AG10803 (cell line): ENCODE results near the gene MTUS2.
"Not testable (repeated sequence)": the region's sequence is repeated elsewhere in the genome, so short reads cannot be mapped to it uniquely, and the experiment has no call there.

Experiments used
- DNase-seq: peaks from one replicate; pipeline ENCODE4 v3.0.0; 2010; ENCODE audit warnings: low read depth
- H3K4me3 ChIP-seq: 2 replicates; pipeline ENCODE4 v1.5.1; 2011; ENCODE audit warnings: mild to moderate bottlenecking, low read length, control low read depth
- TF ChIP-seq, protein P1 (sequence below): conservative IDR thresholded peaks from 2 replicates; pipeline ENCODE4 v1.5.1; 2011; ENCODE audit warnings: mild to moderate bottlenecking, low read length, control low read depth, inconsistent platforms

Gene MTUS2

DNA sequence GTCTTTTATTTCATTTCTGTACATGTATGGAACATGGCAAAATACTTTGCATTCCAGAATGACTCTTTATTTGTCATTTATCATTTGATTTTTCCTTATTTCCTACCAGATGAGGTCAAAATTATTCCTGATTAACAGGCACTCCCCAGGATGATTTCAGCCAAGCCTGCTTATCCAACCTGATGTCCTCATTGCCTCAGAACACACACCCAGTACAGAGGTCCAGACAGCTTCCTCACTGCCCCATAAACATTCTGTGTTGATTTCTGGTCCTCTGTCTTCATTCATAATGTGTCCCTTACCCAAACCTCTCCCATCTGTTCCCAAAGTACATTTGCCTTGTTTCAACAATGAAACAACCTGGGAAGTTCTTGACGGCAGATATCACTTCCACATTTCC is 367.4 kb downstream of the MTUS2 start:
- TF ChIP-seq, protein P1, sequence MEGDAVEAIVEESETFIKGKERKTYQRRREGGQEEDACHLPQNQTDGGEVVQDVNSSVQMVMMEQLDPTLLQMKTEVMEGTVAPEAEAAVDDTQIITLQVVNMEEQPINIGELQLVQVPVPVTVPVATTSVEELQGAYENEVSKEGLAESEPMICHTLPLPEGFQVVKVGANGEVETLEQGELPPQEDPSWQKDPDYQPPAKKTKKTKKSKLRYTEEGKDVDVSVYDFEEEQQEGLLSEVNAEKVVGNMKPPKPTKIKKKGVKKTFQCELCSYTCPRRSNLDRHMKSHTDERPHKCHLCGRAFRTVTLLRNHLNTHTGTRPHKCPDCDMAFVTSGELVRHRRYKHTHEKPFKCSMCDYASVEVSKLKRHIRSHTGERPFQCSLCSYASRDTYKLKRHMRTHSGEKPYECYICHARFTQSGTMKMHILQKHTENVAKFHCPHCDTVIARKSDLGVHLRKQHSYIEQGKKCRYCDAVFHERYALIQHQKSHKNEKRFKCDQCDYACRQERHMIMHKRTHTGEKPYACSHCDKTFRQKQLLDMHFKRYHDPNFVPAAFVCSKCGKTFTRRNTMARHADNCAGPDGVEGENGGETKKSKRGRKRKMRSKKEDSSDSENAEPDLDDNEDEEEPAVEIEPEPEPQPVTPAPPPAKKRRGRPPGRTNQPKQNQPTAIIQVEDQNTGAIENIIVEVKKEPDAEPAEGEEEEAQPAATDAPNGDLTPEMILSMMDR = no peak
- no peak overlapping the region for H3K4me3 ChIP-seq
- DNase-seq = no peak

- H3K4me3 ChIP-seq = no peak overlapping the region
- TF ChIP-seq, protein P1 = no peak
- no peak for DNase-seq
Measured at GRCh38 chr13:29190298-29190697, 370.2 kb downstream of the MTUS2 start.

DNA sequence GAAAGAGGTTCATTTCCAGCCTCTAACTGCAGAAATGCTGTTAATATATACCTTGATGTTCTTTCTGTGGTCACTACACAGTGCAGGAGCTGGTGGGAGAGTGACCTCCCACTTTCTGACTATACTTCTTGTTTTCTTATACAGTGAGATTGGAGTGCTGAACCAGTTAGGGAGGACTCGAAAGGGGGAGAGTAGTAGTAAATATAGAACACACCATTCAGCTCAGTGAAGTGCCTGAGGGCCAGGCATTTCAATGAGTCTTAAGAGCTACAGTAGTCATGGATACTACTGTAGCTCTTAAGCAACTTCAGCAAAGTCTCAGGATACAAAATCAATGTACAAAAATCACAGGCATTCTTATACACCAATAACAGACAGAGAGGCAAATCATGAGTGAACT is 372.9 kb downstream of the MTUS2 start:
- TF ChIP-seq, protein P1 = no peak
- no peak for DNase-seq
- no peak overlapping the region for H3K4me3 ChIP-seq

GRCh38 chr13:29195456-29195855 is 375.3 kb downstream of the MTUS2 start:
- no peak for DNase-seq
- no peak overlapping the region for H3K4me3 ChIP-seq
- TF ChIP-seq, protein P1 = no peak

DNA sequence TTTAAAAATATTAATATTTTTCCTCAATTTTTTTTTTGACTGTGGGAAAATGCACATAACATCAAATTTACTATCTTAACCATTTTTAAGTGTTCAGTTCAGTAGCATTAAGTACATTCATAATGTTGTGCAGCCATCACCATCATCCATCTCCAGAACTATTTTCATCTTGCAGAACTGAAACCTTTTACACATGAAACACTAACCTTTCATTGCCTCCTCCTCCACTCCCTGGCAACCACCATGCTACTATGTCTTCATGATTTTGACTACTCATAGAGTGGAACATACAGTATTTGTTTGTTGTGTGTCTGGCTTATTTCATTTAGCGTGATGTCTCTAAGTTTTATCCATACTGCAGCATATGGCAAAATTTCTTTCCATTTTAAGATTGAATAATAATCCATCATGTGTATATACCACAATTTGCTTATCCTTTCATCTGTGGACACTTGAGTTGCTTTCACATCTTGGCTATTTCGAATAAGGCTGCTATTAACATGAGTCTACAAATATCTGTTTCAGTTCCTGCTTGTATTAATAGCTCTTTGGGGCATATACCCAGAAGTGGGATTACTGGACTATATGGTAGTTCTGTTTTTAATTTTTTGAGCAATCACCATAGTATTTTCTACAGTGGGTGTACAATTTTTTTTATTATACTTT is 376.4 kb downstream of the MTUS2 start:
- DNase-seq = no peak
- TF ChIP-seq, protein P1 = no peak
- no peak overlapping the region for H3K4me3 ChIP-seq

DNA sequence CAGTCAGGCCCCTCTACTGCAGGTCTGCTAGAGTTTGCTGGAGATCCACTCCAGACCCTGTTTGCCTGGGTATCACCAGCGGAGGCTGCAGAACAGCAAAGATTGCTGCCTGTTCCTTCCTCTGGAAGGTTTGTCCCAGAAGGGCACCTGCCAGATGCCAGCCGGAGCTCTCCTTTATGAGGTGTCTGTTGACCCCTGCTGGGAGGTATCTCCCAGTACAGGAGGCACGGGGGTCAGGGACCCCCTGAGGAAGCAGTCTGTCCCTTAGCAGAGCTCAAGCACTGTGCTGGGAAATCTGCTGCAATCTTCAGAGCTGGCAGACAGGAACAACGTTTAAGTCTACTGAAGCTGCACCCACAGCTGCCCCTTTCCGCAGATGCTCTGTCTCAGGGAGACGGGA is 382.6 kb downstream of the MTUS2 start:
- DNase-seq, H3K4me3 ChIP-seq: not testable (repeated sequence)

DNA sequence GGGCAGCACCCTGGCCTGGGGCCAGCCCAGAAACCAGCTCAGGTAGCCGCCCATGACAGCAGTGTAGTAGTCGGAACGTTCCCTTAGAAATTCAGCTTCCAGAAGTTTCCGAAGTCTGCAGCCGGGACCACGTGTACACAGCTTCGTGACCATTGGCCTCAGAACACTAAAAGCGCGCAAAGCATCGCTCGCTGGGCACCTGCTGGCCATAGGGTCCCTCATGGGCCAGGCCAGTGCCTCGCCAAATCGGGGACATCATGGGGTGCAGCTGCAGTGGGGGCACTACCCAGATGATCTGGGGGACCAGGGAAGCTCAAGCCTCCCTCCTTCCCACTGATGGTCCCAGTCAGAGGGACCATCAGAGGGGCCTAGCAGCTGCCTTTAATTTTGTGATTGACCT is 384.5 kb downstream of the MTUS2 start:
- no peak overlapping the region for H3K4me3 ChIP-seq
- no peak for DNase-seq
- TF ChIP-seq, protein P1 = no peak

DNA sequence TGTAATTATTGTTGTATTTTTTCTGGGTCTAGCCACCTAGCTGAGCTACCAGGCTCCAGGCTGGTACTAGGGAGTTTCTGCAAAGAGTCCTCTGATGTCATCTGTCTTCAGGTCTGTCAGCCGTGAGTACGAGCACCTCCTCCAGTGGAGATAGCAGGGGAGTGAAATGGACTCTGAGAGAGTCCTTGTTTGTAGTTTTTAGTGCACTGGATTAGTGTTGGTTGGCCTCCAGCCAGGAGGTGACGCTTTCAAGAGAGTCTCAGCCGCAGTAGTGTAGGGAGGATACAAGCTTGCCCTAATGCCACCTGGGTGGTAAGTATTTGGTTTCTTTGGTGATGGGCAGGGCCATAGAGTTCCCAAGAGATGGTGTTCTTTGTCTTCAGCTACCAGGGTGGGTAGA is 390.5 kb downstream of the MTUS2 start:
- no peak overlapping the region for H3K4me3 ChIP-seq
- TF ChIP-seq, protein P1 = no peak
- DNase-seq = no peak

- not testable (repeated sequence) for DNase-seq, H3K4me3 ChIP-seq
Measured at GRCh38 chr13:29211162-29211561, 391.0 kb downstream of the MTUS2 start.
